HEK293 (cell line): ENCODE measurements around the gene FAM174B.

Experiments used
- CTCF ChIA-PET: fragments of 350-600 bp; formaldehyde crosslinking; extraction: SDS; loops from one replicate; lab custom pipeline; 2021; ENCODE audit warnings: antibody characterized with exemption; lab: Yijun Ruan, JAX
- POLR2A ChIA-PET: fragments of 300-600 bp; formaldehyde crosslinking; extraction: SDS; loops from one replicate; lab custom pipeline; 2020; ENCODE audit warnings: antibody characterized with exemption, inconsistent platforms; lab: Yijun Ruan, JAX
- H3K27ac ChIP-seq: fragments of 200-500 bp; sonication (Bioruptor generic); 2 replicates; pipeline ENCODE4 v1.5.1; 2014; ENCODE audit warnings: low read depth, low read length, control low read depth, inconsistent platforms; ENCODE audit errors: extremely low read depth
- H3K36me3 ChIP-seq, 2 experiments: fragments of 200-500 bp in 1 of 2; sonication (Bioruptor generic) in 1 of 2; 1 replicate in 1 of 2; 2 replicates in 1 of 2; pipeline ENCODE4 v1.5.1; 2014 to 2017; ENCODE audit warnings: inconsistent platforms in 2 of 2, low read length in 2 of 2; ENCODE audit not compliant: control insufficient read depth in 2 of 2, insufficient read depth in 1 of 2
- H3K4me1 ChIP-seq: fragments of 200-500 bp; sonication (Bioruptor generic); 2 replicates; pipeline ENCODE4 v1.5.1; 2014; ENCODE audit warnings: mild to moderate bottlenecking, low read length, inconsistent platforms; ENCODE audit not compliant: control insufficient read depth, insufficient read depth
- H3K4me3 ChIP-seq: 2 replicates; pipeline ENCODE4 v1.5.1; 2011; ENCODE audit warnings: low read depth, mild to moderate bottlenecking, control low read depth, low read length, moderate library complexity
- H3K9me3 ChIP-seq: fragments of 200-500 bp; sonication (Bioruptor generic); 2 replicates; pipeline ENCODE4 v1.5.1; 2014; ENCODE audit warnings: low read depth, low read length, inconsistent platforms; ENCODE audit not compliant: control insufficient read depth, insufficient read depth
- KLF7 ChIP-seq: fragments of 450-650 bp; formaldehyde crosslinking; IDR thresholded peaks from 2 replicates; pipeline ENCODE4 v1.5.1; 2016; ENCODE audit warnings: missing biosample characterization, missing genetic modification characterization, borderline replicate concordance
- KLF9 ChIP-seq: fragments of 450-650 bp; formaldehyde crosslinking; IDR thresholded peaks from 2 replicates; pipeline ENCODE4 v1.5.1; 2016; ENCODE audit warnings: missing biosample characterization, missing genetic modification characterization, low read depth
- SP7 ChIP-seq: fragments of 450-650 bp; formaldehyde crosslinking; IDR thresholded peaks from 2 replicates; pipeline ENCODE4 v1.5.1; 2016; ENCODE audit warnings: missing biosample characterization, missing genetic modification characterization
- ZBTB20 ChIP-seq: fragments of 450-650 bp; formaldehyde crosslinking; IDR thresholded peaks from 2 replicates; pipeline ENCODE4 v1.5.1; 2016; ENCODE audit warnings: missing biosample characterization, missing genetic modification characterization
- ZBTB8A ChIP-seq: fragments of 450-650 bp; formaldehyde crosslinking; IDR thresholded peaks from 2 replicates; pipeline ENCODE4 v1.5.1; 2016; ENCODE audit warnings: missing biosample characterization, missing genetic modification characterization
- ZFHX2 ChIP-seq: fragments of 450-650 bp; formaldehyde crosslinking; conservative IDR thresholded peaks from 2 replicates; pipeline ENCODE4 v1.5.1; 2016; ENCODE audit warnings: missing biosample characterization, missing genetic modification characterization
- ZFP3 ChIP-seq: fragments of 450-650 bp; formaldehyde crosslinking; IDR thresholded peaks from 2 replicates; pipeline ENCODE4 v1.5.1; 2016; ENCODE audit warnings: low read depth, missing biosample characterization, missing genetic modification characterization
- ZFP69B ChIP-seq: fragments of 450-650 bp; formaldehyde crosslinking; IDR thresholded peaks from 2 replicates; pipeline ENCODE4 v1.5.1; 2016; ENCODE audit warnings: missing biosample characterization, missing genetic modification characterization
- ZNF133 ChIP-seq: fragments of 450-650 bp; formaldehyde crosslinking; IDR thresholded peaks from 2 replicates; pipeline ENCODE4 v1.5.1; 2016; ENCODE audit warnings: missing biosample characterization, missing genetic modification characterization
- ZNF221 ChIP-seq: fragments of 450-650 bp; formaldehyde crosslinking; IDR thresholded peaks from 2 replicates; pipeline ENCODE4 v1.5.1; 2017; ENCODE audit warnings: missing biosample characterization, missing genetic modification characterization, borderline replicate concordance
- ZNF292 ChIP-seq: fragments of 450-650 bp; formaldehyde crosslinking; IDR thresholded peaks from 2 replicates; pipeline ENCODE4 v1.5.1; 2016; ENCODE audit warnings: low read depth, missing biosample characterization, missing genetic modification characterization, borderline replicate concordance
- ZNF341 ChIP-seq: fragments of 450-650 bp; formaldehyde crosslinking; IDR thresholded peaks from 2 replicates; pipeline ENCODE4; 2016; ENCODE audit warnings: low read depth, missing biosample characterization, missing genetic modification characterization
- ZNF404 ChIP-seq: fragments of 450-650 bp; formaldehyde crosslinking; IDR thresholded peaks from 2 replicates; pipeline ENCODE4 v1.5.1; 2017; ENCODE audit warnings: missing biosample characterization, missing genetic modification characterization
- ZNF48 ChIP-seq: fragments of 450-650 bp; formaldehyde crosslinking; IDR thresholded peaks from 2 replicates; pipeline ENCODE4 v1.5.1; 2016; ENCODE audit warnings: missing biosample characterization, missing genetic modification characterization
- ZNF626 ChIP-seq: fragments of 450-650 bp; sonication (Bioruptor Pico); formaldehyde crosslinking; IDR thresholded peaks from 2 replicates; pipeline ENCODE4 v1.5.1; 2018; ENCODE audit warnings: missing biosample characterization, missing genetic modification characterization, inconsistent platforms
- ZNF658 ChIP-seq: fragments of 450-650 bp; formaldehyde crosslinking; IDR thresholded peaks from 2 replicates; pipeline ENCODE4; 2016; ENCODE audit warnings: missing biosample characterization, missing genetic modification characterization
- TF ChIP-seq, protein P1 (sequence below): fragments of 450-650 bp; formaldehyde crosslinking; IDR thresholded peaks from 2 replicates; pipeline ENCODE4 v1.5.1; 2017; ENCODE audit warnings: missing biosample characterization, mild to moderate bottlenecking, missing genetic modification characterization, moderate library complexity
- TF ChIP-seq, protein P2 (sequence below): fragments of 450-650 bp; formaldehyde crosslinking; IDR thresholded peaks from 2 replicates; pipeline ENCODE4 v1.5.1; 2016; ENCODE audit warnings: missing biosample characterization, missing genetic modification characterization

FAM174B gene

GRCh38 chr15:92634060-92634459 is 21.5 kb downstream of the FAM174B start:
- H3K4me3 ChIP-seq = no peak overlapping the region
- ChIA-PET CTCF (interaction anchor here (0.5 to 1.3 kb wide), 2 partner anchors 79 to 81 kb away, joined by 3 to 4 read pairs; no protein-coding TSS in a partner anchor), POLR2A (no interaction called here)
- TF ChIP-seq ZFP69B (no peak), ZNF48 (tag by site-specific recombination) (no peak), ZNF292 (tag by site-specific recombination) (no peak), SP7 (no peak), ZNF626 (tag by site-specific recombination) (no peak), ZNF221 (tag by site-specific recombination) (no peak)
- TF ChIP-seq, protein P1, sequence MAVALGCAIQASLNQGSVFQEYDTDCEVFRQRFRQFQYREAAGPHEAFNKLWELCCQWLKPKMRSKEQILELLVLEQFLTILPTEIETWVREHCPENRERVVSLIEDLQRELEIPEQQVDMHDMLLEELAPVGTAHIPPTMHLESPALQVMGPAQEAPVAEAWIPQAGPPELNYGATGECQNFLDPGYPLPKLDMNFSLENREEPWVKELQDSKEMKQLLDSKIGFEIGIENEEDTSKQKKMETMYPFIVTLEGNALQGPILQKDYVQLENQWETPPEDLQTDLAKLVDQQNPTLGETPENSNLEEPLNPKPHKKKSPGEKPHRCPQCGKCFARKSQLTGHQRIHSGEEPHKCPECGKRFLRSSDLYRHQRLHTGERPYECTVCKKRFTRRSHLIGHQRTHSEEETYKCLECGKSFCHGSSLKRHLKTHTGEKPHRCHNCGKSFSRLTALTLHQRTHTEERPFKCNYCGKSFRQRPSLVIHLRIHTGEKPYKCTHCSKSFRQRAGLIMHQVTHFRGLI (tag by site-specific recombination) = no peak
- H3K4me1 ChIP-seq = peaks cover 19% of the 10 kb centered on the region
- peaks cover 0 to 5% of the 10 kb centered on the region in 2 experiments; a peak in 1 of 3 replicates for H3K36me3 ChIP-seq
- H3K9me3 ChIP-seq = no peaks in the 10 kb centered on the region
- H3K27ac ChIP-seq = no peak overlapping the region

DNA sequence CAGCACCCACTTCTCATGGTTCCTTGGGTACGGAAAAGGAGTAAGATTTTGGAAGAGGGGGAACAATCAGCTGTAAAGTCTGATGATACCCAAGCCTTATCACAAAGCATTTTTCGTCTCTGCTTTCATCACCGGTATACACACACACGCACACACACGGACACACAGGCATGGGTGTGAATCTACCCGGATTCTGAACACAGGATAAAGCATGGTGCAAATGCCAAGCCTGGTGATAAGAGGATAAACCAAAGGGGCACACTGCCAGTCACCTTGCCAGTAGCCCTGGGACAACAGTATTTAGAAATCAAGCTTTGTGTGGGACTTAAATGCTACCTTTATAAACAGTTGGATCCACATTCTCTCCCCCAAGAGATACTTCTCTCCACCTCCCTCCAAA is 22.2 kb downstream of the FAM174B start:
- Histone ChIP-seq H3K36me3 (peaks cover 0 to 5% of the 10 kb centered on the region in 2 experiments; a peak in 1 of 3 replicates), H3K4me1 (peaks cover 15% of the 10 kb centered on the region), H3K9me3 (no peaks in the 10 kb centered on the region), H3K27ac (no peak overlapping the region), H3K4me3 (no peak overlapping the region)
- no peak for TF ChIP-seq ZNF133
- no peak for TF ChIP-seq ZNF404
- TF ChIP-seq ZFHX2 (tag by site-specific recombination) = no peak
- ChIA-PET CTCF (interaction anchor here (0.5 kb wide), 1 partner anchor 80 kb away, joined by 3 read pairs; no protein-coding TSS in a partner anchor), POLR2A (no interaction called here)

DNA sequence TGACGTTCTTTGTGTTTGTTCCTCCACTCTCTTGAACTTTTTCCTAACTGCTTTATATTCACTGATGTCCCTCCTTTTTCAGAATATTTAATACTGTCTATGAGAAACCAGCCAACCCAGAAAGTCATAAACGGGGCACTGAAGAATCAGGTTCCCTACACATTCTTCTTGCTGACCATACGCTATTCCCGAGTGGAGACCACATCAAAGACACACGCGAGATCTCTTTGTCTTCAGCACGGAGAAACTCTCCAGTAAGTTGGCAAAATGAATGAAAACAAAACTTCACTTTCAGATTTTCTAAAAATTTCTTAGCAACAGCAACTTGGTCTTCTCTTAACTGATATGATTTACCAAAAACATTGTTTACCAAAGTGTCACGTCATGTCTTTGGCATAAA is 22.6 kb downstream of the FAM174B start:
- Histone ChIP-seq H3K27ac (no peak overlapping the region), H3K9me3 (no peaks in the 10 kb centered on the region)
- CTCF ChIA-PET = no interaction called here

GRCh38 chr15:92631721-92632120 is 23.9 kb downstream of the FAM174B start:
- no peak overlapping the region for H3K4me3 ChIP-seq
- H3K9me3 ChIP-seq = no peaks in the 10 kb centered on the region
- CTCF ChIA-PET = no interaction called here
- no peak overlapping the region for H3K27ac ChIP-seq
- POLR2A ChIA-PET = no interaction called here
- H3K36me3 ChIP-seq = peaks cover 0 to 5% of the 10 kb centered on the region in 2 experiments; a peak in 1 of 3 replicates
- TF ChIP-seq KLF7 (tag by site-specific recombination) (no peak), ZNF341 (tag by site-specific recombination) (no peak), ZBTB8A (tag by site-specific recombination) (no peak), KLF9 (tag by site-specific recombination) (no peak), ZFP3 (tag by site-specific recombination) (no peak), ZNF626 (tag by site-specific recombination) (no peak), ZBTB20 (tag by site-specific recombination) (no peak)
- TF ChIP-seq, all 188 proteins: peak for 0
- H3K4me1 ChIP-seq = no peaks in the 10 kb centered on the region

More for the DNA sequence above, 22.6 kb downstream of the FAM174B start:
- Histone ChIP-seq H3K36me3 (peaks cover 0 to 5% of the 10 kb centered on the region in 2 experiments; a peak in 1 of 3 replicates), H3K4me1 (peaks cover 11% of the 10 kb centered on the region), H3K4me3 (no peak overlapping the region)
- POLR2A ChIA-PET = no interaction called here
- no peak for TF ChIP-seq ZNF658 (tag by site-specific recombination)
- TF ChIP-seq, protein P2, sequence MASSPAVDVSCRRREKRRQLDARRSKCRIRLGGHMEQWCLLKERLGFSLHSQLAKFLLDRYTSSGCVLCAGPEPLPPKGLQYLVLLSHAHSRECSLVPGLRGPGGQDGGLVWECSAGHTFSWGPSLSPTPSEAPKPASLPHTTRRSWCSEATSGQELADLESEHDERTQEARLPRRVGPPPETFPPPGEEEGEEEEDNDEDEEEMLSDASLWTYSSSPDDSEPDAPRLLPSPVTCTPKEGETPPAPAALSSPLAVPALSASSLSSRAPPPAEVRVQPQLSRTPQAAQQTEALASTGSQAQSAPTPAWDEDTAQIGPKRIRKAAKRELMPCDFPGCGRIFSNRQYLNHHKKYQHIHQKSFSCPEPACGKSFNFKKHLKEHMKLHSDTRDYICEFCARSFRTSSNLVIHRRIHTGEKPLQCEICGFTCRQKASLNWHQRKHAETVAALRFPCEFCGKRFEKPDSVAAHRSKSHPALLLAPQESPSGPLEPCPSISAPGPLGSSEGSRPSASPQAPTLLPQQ (tag by site-specific recombination) = no peak
